Stromal cell of bone marrow (primary cell): ENCODE results near the gene ACACB.
A peak's percentile ranks its signal among the peaks of the same experiment; 100 is the strongest.

ENCODE experiments used
- DNase-seq: peaks from one replicate; pipeline ENCODE4 v3.0.0-alpha.2; 2012; ENCODE audit warnings: low read depth

Gene ACACB

DNA sequence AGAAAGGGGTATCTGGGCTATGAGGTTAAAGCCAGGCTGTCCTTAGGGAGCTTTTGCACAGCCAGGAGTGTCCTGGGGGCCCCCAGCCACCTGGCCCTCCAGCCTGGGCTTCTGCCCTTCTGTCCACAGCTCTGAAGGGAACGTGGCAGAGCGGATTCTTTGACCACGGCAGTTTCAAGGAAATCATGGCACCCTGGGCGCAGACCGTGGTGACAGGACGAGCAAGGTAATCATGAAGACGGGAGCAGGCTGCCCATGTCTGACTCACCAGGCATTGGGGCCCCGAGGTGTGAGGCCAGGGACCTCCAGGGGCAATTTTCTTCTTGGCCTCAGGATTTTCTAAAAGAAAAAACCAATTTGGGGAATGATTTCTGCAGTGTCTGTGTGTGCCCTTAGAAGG is 139.6 kb downstream of the ACACB start:
- no peak for DNase-seq

DNA sequence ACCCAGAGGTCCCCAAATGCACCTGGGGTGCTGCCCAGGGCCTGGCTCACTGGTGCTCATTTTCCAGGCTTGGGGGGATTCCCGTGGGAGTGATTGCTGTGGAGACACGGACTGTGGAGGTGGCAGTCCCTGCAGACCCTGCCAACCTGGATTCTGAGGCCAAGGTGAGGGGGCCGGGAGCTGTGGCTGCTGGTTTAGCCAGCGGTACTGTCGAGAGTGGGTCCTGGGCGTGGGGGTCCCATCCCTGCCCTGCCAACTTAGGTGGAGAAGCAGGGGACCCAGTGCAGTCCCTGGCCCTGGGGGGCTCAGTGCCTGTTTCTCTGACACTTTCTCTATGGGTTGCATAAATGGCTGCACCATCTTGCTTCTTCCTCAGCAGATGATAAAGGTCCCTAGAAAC is 141.8 kb downstream of the ACACB start:
- no peak for DNase-seq

DNA sequence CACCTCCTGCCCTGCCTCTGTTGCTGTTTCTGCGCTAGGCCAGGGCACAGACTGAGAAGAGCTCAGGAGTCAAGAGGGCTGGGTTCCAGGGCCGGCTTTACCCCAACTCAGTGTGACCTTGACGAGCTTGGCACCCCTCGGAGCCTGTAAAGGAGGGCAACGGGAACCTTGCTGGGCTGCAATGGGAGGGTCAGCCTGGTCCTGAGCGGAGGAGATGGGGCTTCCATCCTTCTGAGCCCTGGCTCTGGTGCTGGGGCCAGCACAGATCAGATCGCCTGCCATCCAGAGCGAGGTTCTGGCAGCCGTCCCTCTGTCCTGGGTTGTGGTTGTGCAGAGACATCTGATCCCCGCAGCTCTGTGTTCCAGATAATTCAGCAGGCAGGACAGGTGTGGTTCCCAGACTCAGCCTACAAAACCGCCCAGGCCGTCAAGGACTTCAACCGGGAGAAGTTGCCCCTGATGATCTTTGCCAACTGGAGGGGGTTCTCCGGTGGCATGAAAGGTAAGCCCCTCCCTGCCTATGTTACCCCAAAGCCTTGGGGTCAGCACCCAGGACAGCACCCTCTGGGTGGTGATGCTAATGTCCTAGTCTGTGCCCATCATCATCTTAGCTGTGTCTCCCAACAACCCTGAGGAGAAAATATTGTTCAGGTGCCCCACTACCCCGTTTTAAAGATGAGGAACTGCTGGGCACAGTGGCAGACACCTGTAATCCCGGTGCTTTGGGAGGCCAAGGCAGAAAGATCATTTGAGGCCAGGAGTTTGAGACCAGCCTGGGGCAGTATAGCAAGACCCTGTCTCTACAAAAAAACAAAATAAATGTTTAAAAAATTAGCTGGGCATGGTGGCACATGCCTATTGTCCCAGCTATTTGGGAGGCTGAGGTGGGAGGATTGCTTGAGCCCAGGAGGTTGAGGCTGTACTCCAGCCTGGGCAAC is 142.5 kb downstream of the ACACB start:
- DNase-seq: no peak

DNA sequence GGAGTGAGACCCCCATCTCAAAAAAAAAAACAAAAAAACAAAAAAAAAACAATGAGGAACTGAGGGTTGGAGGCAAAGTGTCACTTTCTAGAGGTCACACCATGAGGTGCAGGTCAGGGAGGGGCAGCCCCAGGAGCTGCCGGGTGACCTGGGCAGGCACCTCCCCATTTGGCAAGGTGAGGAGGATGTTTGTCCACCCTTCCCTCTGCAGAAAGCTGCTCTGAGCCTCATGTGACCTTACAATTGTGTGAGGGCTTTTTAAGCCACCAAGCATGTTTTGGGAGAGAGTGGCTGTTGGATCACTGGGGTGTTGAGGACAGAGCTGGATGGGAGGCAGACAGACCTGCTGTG is 143.1 kb downstream of the ACACB start:
- no peak for DNase-seq

DNA sequence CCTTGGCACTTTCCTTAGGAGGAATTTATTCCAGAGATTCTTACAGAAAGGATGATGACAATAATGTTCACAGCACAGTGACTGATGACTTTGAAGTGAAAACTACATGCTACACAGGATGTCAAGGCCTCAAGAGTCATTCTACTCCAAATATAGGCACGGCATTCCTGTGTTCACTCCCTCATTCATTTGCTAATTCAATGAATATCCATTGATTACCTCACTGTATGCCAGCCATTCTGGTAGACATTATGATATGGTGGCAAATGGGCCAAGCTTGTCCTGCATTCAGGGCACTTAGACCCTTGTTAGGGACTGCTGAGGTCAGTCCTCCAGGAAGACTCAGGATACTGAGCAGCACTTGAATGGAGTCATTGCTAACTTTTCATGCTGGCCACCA is 144.7 kb downstream of the ACACB start:
- DNase-seq: no peak

DNA sequence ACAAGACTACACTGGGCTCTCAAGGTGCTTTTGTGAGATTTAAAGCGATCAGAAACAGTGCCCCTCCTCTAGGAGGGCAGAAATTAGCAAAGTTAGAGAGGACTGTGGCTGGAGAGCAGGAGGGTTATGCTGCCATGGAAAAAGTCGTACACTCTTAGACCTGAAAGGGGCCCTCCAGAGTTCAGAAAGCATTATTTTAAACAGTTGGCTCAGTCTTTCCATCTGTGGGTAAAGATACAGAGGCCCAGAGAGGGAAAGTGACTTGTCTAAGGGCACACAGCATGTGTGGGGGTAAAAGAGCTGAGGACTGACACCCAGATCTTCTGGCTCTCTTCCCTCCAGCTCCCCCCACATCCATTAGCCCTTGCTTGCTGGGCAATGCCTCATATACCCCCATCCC is 145.6 kb downstream of the ACACB start:
- DNase-seq: no peak

DNA sequence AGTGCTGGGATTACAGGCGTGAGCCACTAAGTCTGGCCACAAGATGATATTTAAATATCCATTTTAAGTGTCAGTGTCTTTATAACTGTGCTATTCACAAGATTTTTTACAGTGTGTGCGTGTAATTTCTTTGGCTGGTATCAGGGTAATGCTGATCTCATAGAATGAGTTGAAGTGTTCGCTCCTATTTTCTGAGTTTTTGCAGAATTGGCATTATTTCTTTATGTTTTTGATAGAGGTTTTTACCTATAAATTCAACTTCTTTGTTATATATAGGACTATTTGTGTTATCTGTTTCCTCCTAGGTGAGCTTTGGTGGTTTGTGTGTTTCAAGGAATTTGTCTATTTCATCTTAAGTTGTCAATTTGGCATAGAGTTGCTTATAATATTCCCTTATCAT is 147.1 kb downstream of the ACACB start:
- no peak for DNase-seq

DNA sequence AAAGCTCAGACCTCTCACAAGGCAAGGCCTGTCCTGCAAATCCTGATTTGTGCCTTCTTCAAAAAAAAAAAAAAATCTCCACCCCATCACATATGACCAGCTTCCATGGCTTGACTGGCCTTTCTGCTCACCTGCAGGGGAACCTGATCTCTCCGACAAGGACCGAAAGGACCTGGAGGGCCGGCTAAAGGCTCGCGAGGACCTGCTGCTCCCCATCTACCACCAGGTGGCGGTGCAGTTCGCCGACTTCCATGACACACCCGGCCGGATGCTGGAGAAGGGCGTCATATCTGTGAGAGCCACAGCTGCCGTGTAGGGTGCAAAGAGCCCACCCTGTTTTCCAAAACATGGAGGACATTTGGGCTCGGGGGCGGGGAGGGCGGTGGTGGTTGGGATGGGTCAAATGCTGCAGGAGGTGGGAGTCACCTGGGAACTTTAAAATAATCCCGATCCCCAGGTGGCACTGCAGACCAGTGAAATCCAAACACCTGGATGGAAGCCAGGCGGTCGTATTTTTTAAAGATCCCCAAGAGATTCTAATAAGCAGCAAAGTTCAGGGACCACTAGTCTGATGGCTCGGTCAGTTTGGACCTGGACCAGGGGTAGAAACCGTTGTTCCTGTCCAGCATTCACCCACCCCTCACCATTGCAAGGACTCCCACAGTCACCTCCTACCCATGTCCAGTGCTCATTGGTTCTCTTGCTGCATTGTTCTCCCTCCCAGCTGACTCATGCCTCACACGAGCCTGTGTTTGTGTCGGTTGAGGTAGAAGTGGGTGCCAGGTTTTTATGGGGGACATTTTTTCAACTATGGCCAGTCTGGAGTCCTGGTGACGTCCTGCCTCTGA is 147.9 kb downstream of the ACACB start:
- peak; percentile 14 for DNase-seq

DNA sequence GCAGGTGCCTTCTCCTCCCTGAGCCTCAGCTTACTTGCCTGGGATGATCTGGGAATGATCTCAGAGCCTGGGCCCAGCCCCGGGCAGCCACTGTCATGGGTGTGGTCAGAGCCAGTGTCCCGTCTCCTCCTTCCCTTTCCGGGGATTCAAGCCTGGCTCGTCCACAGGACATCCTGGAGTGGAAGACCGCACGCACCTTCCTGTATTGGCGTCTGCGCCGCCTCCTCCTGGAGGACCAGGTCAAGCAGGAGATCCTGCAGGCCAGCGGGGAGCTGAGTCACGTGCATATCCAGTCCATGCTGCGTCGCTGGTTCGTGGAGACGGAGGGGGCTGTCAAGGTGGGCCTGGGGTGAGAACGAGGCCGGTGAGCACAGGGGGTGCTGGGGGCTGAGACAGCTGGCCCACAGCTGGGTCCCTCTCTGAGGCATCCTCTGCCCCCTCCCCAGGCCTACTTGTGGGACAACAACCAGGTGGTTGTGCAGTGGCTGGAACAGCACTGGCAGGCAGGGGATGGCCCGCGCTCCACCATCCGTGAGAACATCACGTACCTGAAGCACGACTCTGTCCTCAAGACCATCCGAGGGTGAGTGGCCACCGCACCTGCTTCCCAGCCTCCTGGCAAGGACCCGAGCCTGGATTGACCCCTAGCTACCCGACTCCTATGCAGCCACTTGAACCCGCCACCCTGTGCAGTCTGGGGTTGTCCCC is 148.7 kb downstream of the ACACB start:
- DNase-seq: no peak

DNA sequence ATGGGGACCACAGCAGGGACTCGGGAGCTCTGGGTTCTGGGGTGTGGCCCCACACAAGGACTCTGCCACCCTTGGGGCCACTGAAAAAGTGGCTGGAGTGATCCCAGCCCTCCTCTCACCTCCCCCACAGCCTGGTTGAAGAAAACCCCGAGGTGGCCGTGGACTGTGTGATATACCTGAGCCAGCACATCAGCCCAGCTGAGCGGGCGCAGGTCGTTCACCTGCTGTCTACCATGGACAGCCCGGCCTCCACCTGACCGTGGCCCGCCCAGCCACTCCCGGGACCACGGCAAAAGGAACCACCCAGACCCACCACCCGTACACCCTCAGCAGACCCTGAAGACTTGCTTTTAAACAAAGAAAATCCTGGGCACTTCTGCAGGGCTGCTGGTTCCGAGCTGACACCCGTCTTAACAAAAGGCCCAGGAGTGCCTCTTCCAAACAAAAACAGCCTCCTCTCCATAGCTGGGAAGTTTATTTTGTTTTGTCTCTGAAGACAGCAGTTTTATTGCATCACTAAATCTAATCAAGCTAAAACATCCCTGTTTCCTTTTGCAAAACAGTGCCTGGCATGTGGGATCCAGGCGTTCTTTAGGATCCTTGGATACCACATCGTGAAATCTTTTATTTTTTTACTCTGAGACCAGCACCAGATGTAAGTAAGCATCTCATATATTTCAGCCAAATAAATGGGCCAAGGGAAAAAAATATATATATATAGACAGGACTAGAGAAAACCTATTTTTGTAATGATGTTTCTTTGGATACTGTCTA is 149.9 kb downstream of the ACACB start:
- no peak for DNase-seq

DNA sequence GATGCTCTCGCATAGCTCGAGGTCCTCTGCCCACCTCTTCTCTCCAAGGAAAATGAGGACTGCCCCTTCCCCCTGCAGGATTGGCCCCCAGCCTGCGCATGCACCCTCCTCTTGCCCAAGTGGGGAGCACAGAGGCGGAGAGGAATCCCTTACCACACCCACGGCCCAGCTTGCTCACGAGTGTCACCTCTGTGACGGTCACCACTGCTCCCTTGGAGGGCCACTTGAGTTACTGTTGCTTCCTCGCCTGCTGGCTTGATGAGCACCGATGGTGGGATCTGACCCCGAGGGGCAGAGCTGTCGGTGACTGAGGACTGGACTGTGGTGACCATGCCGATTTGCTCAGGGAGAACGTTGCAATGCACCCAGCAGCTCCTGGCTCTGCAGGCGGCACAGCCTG is 151.0 kb downstream of the ACACB start:
- no peak for DNase-seq

DNA sequence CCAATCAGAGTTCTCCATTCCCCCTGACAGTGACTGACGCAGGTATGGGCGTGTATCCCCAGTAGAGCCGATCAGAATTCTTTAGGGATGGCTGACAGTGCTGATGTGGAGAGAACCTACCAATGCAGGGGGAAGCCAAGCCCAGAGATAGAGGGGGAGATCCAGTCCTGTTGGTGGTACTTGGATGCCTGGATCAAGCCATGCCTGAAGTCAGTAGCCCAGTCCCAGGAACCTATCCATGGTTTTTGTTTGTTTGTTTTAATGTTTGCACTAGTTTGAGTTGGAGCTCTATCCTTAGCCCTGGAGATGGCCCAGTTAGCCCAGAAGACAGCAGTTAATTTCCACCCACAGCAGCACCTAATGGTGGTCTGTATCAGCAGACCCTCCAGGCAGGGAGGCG is 152.5 kb downstream of the ACACB start:
- DNase-seq: no peak

DNA sequence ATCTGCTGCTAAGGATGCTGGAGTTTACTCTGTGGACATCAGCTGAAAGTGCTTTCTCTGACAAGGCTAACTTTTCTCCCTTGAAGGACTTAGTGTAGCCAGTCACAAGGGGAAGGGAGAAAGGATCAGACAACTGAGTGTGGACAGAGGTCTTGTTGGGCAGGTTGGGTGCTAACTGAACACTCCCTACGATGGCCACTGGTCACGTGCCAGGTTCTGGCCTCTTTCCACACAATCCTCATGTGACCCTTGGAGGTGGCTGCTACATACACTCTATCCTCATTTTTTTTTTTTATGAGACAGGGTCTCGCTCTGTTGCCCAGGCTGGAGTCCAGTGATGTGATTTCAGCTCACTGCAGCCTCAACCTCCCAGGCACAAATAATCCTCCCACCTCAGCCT is 153.0 kb downstream of the ACACB start:
- no peak for DNase-seq

DNA sequence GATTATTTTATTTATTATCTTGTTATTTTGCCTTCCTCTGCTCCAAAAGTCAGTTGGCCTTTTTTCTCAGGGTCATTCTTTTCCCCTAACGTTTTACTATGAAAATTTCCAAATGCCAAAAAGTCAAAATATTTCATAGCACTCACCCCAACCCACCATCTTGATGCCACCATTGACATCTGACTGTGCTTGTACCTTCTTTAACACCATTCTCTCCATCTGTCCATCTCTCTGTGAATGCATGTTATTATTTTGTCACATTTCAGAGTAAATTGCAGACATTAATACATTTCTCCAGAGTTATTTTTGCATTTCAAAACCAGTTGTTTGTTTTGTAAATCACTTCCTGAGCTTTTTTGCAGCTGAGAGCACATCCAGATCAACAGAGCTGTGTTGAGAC is 154.1 kb downstream of the ACACB start:
- no peak for DNase-seq

DNA sequence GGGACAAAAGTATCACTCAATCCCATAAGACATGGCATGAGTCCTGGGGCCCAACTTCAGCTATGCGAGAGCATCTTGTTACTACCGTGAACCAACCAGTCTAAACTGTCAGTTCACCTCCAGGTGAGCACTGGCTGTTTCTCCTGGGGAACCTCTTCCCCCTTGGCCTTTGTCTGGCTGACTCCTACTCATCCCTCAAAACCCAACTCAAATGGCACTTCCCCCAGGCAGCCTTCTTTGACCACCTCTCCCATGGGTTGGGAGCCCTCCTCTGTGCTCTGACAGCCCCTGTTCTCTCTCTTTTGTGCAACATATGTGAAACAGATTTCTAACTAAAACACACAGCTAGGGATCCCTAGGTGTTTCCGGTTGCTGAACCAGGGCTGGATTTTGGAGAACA is 155.0 kb downstream of the ACACB start:
- DNase-seq: no peak

DNA sequence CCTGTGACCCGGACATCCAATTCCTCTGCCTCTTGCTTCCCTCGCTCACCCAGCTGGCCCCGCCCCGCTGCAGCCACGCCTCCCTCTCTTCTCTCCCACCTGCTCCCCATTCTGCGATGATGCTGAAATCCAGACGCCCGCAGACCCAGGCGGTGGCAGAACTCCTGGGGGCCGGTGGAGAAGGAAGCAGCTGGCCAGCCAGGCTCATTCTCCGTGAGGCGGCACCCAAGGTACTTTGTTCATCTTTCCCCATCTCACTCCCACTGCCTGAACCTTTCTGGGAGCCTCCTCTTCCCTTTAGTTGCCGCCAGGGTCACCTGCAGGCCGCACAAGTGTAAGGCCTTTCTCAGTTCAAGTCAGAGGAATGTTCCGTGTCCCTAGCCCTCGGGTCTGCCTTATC is 157.0 kb downstream of the ACACB start:
- no peak for DNase-seq

DNA sequence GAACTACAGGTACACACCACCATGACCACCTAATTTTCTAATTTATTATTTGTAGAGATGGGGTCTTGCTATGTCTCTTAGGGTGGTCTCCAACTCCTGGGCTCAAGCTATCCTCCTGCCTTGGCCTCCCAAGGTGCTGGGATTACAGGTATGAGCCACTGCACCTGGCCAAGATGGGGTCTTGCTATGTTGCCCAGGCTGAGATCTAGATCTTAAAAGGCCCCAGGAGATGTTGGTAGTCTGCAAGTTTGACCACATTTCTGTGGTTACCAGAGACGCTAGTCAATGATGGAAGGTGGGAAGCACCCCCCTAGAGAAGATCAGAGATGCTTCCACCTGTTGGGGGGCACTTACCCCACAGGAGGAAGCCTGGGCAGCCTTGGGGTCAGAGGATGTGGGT is 158.0 kb downstream of the ACACB start:
- no peak for DNase-seq

DNA sequence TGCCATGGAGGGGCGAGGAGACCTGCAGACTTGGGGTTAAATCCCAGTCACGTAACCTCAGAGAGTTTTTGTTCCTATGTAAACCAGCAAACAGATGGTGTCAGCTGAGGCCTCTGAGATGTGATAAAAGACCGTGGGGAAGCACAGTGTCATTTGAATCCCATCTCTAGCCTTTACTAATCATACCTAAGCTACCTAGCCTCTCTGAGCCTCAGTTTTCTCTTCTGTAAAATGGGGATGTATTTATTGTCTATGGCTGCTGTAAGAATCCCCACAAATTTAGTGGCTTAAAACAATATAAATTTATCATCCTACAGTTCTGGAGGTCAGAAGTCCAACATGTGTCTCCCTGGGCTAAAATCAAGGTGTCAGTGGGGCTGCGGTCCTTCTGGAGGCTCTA is 158.8 kb downstream of the ACACB start:
- DNase-seq: no peak

DNA sequence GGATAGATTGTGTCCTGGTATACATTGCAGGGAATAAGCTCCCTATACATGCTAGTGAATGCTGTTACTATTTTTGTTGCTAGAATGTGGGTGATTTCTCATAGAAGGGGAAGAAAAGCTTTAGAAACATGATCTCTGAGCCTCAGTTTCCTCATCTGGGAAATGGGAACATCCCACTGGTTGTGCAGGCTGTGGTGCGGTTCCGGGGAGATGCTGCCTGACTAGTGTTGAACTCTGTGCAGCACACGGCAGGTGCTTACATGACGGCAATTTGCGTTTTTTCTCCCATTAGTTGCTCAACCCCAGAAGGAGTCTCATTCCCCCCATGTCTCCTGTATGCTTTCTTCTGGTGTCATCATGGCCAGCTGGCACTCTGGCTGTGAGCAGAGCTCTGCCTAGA is 159.8 kb downstream of the ACACB start:
- no peak for DNase-seq

DNA sequence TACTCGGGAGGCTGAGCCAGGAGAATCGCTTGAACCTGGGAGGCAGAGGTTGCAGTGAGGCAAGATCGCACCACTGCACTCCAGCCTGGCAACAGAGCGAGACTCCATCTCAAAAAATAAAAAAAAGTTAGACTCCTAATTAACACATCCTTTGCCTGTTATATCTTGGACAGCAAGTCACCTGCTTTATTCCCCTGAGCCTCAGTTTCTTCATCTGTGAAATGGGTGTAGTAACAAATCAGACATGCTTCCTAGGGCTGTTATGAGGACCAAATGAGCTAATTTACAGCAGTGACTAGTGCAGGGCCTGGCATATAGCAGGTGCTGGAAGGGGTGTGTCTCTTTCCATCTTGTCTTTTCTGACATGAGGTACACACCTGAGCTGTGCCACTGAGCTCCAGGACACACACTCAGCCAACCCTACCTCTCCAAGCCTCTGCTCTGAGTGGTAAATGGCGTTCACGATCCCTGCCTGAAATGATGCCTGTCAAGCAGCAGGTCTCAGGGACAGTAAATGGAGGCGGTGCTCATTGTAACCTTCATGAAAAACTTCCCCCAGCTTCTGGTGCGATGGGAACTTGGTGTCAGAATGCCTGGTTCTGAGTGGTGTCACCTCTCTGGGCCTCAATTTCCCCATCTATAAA is 161.0 kb downstream of the ACACB start:
- no peak for DNase-seq
